ENCODE measurements around the gene SLC38A5. TPM values are rescaled to one million over a fixed set of nuclear protein-coding genes. Genes with fewer than 3 reads are reported as not detected.
"Not testable (repeated sequence)": the region's sequence is repeated elsewhere in the genome, so short reads cannot be mapped to it uniquely, and the experiment has no call there.

The SLC38A5 gene
- total RNA-seq (2014; rRNA removed; shearing (Covaris generic)) = 0.05 TPM in 1 of 2 replicates, not detected in the other

- no peak for DNase-seq (ENCODE audit: low read depth)
Observed at GRCh38 chrX:48470110-48470832, at the start of gene SLC38A5. Gene SLC38A5 (minus strand): TSS chrX:48470260. CDS start chrX:48467924, 2,336 bp downstream.

GRCh38 chrX:48519481-48519880, 49.4 kb upstream of the SLC38A5 start:
- not testable (repeated sequence) for DNase-seq (ENCODE audit: low read depth)

GRCh38 chrX:48516987-48517386, 46.9 kb upstream of the SLC38A5 start:
- DNase-seq (ENCODE audit: low read depth) = no peak

- DNase-seq (ENCODE audit: low read depth) = no peak
Observed at GRCh38 chrX:48516285-48516684, 46.2 kb upstream of the SLC38A5 start.

- DNase-seq (ENCODE audit: low read depth) = no peak
Observed at GRCh38 chrX:48515842-48516241, 45.8 kb upstream of the SLC38A5 start.

- no peak for DNase-seq (ENCODE audit: low read depth)
Observed at GRCh38 chrX:48514868-48515460, 44.9 kb upstream of the SLC38A5 start.

- DNase-seq (ENCODE audit: low read depth) = no peak
Observed at GRCh38 chrX:48514126-48514806, 44.2 kb upstream of the SLC38A5 start.

- no peak for DNase-seq (ENCODE audit: low read depth)
Observed at GRCh38 chrX:48513670-48514069, 43.6 kb upstream of the SLC38A5 start.

GRCh38 chrX:48512371-48512935, 42.4 kb upstream of the SLC38A5 start:
- no peak for DNase-seq (ENCODE audit: low read depth)

- DNase-seq (ENCODE audit: low read depth) = peak; percentile 52
Observed at GRCh38 chrX:48511560-48511959, 41.5 kb upstream of the SLC38A5 start.

GRCh38 chrX:48509619-48510018, 39.6 kb upstream of the SLC38A5 start:
- no peak for DNase-seq (ENCODE audit: low read depth)

- DNase-seq (ENCODE audit: low read depth) = no peak
Observed at GRCh38 chrX:48509245-48509590, 39.2 kb upstream of the SLC38A5 start.

GRCh38 chrX:48508400-48509244, 38.6 kb upstream of the SLC38A5 start, which contains the start of gene PORCN:
Gene PORCN (plus strand): TSS chrX:48508992. CDS start chrX:48509821, 829 bp downstream.
- peak; percentile 76 for DNase-seq (ENCODE audit: low read depth)

GRCh38 chrX:48507246-48507645, 37.2 kb upstream of the SLC38A5 start:
- DNase-seq (ENCODE audit: low read depth) = no peak

- peak; percentile 48 for DNase-seq (ENCODE audit: low read depth)
Observed at GRCh38 chrX:48505481-48505880, 35.4 kb upstream of the SLC38A5 start.

- DNase-seq (ENCODE audit: low read depth) = no peak
Observed at GRCh38 chrX:48504261-48504660, 34.2 kb upstream of the SLC38A5 start.

GRCh38 chrX:48498374-48498809, 28.3 kb upstream of the SLC38A5 start:
- peak; percentile 94 for DNase-seq (ENCODE audit: low read depth)

- no peak for DNase-seq (ENCODE audit: low read depth)
Observed at GRCh38 chrX:48497871-48498270, 27.8 kb upstream of the SLC38A5 start.

- DNase-seq (ENCODE audit: low read depth) = peak; percentile 62
Observed at GRCh38 chrX:48496660-48497059, 26.6 kb upstream of the SLC38A5 start.

GRCh38 chrX:48493890-48494364, 23.9 kb upstream of the SLC38A5 start:
- peak; percentile 35 for DNase-seq (ENCODE audit: low read depth)

GRCh38 chrX:48492293-48492910, 22.3 kb upstream of the SLC38A5 start:
- DNase-seq (ENCODE audit: low read depth) = peak; percentile 46

All from M059J (cell line).